ENCODE data around the gene DNAJC30. TPM values are rescaled to one million over a fixed set of nuclear protein-coding genes. Genes with fewer than 3 reads are reported as not detected.
A peak's percentile ranks its signal among the peaks of the same experiment; 100 is the strongest.
"Not testable (repeated sequence)": the region's sequence is repeated elsewhere in the genome, so short reads cannot be mapped to it uniquely, and the experiment has no call there.

The DNAJC30 gene
- total RNA-seq, 4 donors from 2014 or later = 3.4 to 6.1 (median 4.1) TPM

GRCh38 chr7:73668103-73668885 is 15.0 kb downstream of the DNAJC30 start:
- WGBS, 2 donors = 1 to 2% methylated on average over 20 to 52 of the region's 52 CpGs
- intact Hi-C loops (cut with DNase I; ENCODE audit: low total_unique reads) = no loop called here

DNA sequence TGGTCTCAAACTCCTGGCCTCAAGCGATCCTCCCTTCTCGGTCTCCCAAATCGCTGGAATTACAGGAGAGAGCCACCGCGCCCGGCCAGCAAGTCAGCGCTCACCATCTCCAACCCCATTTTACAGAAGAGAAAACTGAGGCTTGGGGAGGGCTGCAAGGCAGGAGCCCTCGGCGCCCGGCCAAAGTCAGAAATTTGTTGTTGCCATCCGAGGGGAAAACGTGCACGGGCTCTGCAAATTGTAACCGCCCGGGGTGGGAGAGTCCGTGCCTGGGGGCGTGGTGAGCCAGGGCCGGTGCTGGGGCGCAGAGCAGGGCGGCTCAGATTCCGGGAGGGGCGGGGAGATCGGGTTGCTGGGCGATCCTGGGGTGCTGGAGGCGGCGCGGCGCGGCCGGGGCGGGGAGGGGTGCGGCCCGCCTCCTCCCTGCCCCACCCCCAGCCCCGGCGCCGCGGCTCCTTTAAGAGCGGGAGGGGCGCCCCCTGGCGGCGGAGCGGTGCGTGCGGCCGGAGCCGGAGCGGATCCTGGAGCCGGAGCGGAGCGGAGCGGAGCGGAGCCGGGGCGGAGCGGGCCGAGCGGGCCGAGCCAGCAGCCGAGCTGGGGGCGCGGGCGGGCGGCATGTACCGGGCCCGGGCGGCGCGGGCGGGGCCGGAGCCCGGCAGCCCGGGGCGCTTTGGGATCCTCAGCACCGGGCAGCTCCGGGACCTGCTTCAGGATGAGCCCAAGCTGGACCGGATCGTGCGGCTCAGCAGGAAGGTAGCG is 15.7 kb downstream of the DNAJC30 start, which contains the start of gene VPS37D:
Gene VPS37D, plus strand, starts transcription at position 488 of the 759 bp plus-strand sequence. Its CDS starts 128 bp downstream, at position 616.
- TF ChIP-seq, protein P1, sequence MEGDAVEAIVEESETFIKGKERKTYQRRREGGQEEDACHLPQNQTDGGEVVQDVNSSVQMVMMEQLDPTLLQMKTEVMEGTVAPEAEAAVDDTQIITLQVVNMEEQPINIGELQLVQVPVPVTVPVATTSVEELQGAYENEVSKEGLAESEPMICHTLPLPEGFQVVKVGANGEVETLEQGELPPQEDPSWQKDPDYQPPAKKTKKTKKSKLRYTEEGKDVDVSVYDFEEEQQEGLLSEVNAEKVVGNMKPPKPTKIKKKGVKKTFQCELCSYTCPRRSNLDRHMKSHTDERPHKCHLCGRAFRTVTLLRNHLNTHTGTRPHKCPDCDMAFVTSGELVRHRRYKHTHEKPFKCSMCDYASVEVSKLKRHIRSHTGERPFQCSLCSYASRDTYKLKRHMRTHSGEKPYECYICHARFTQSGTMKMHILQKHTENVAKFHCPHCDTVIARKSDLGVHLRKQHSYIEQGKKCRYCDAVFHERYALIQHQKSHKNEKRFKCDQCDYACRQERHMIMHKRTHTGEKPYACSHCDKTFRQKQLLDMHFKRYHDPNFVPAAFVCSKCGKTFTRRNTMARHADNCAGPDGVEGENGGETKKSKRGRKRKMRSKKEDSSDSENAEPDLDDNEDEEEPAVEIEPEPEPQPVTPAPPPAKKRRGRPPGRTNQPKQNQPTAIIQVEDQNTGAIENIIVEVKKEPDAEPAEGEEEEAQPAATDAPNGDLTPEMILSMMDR (IDR thresholded peaks at IDR 0.05) = no peak
- no peak for TF ChIP-seq POLR2A (IDR thresholded peaks at IDR 0.05)
- H3K4me3 ChIP-seq (ENCODE audit: low read depth, poor library complexity, severe bottlenecking) = peak within 1 kb of the TSS; percentile 41
- intact Hi-C loops (cut with DNase I; ENCODE audit: low total_unique reads) = no loop called here
- peak; percentile 84 to 97 for DNase-seq (ENCODE audit: low spot score in 2 of 2)
- 3 to 4% methylated on average over 37 to 42 of the region's 79 CpGs for WGBS, 2 donors

More at GRCh38 chr7:73668103-73668885, 15.0 kb downstream of the DNAJC30 start:
- peak overlapping the region; percentile 41 for H3K4me3 ChIP-seq (ENCODE audit: low read depth, poor library complexity, severe bottlenecking)
- DNase-seq (ENCODE audit: low spot score in 2 of 2) = peak in 1 of 2 donors; percentile 84
- TF ChIP-seq POLR2A (IDR thresholded peaks at IDR 0.05) = no peak
- TF ChIP-seq, protein P1 (IDR thresholded peaks at IDR 0.05) = no peak

GRCh38 chr7:73663033-73663432 is 20.2 kb downstream of the DNAJC30 start:
- DNase-seq (ENCODE audit: low spot score in 2 of 2) = no peak
- intact Hi-C loops (cut with DNase I; ENCODE audit: low total_unique reads) = no loop called here
- no peak overlapping the region for H3K4me3 ChIP-seq (ENCODE audit: low read depth, poor library complexity, severe bottlenecking)
- TF ChIP-seq POLR2A (IDR thresholded peaks at IDR 0.05) = no peak

- H3K4me3 ChIP-seq (ENCODE audit: low read depth, poor library complexity, severe bottlenecking); DNase-seq (ENCODE audit: low spot score in 2 of 2); intact Hi-C loops (cut with DNase I; ENCODE audit: low total_unique reads): not testable (repeated sequence)
- WGBS, 2 donors = 35 to 36% methylated on average over 4 of the region's 4 CpGs
Observed at GRCh38 chr7:73660594-73660993, 22.7 kb downstream of the DNAJC30 start.

- intact Hi-C loops (cut with DNase I; ENCODE audit: low total_unique reads) = no loop called here
- TF ChIP-seq, protein P1 (IDR thresholded peaks at IDR 0.05) = no peak
- no peak for TF ChIP-seq POLR2A (IDR thresholded peaks at IDR 0.05)
- no peak for DNase-seq (ENCODE audit: low spot score in 2 of 2)
- WGBS, 2 donors = 63 to 68% methylated on average over 8 of the region's 8 CpGs
- no peak overlapping the region for H3K4me3 ChIP-seq (ENCODE audit: low read depth, poor library complexity, severe bottlenecking)
Observed at GRCh38 chr7:73659983-73660382, 23.3 kb downstream of the DNAJC30 start.

DNA sequence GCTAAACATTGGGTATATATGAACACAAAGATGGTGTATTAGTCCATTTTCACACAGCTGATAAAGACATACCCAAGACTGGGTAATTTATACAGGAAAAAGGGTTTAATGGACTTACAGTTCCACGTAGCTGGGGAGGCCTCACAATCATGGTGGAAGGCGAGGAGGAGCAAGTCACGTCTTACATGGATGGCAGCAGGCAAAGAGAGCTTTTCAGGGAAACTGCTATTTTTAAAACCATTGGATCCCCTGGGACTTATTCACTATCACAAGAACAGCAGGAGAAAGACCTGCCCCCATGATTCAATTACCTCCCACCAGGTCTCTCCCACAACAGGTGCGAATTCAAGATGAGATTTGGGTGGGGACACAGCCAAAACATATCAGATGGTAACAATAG is 27.9 kb downstream of the DNAJC30 start:
- intact Hi-C loops (cut with DNase I; ENCODE audit: low total_unique reads); H3K4me3 ChIP-seq (ENCODE audit: low read depth, poor library complexity, severe bottlenecking); DNase-seq (ENCODE audit: low spot score in 2 of 2): not testable (repeated sequence)
- WGBS, 2 donors = 80 to 84% methylated on average over 4 of the region's 4 CpGs

DNA sequence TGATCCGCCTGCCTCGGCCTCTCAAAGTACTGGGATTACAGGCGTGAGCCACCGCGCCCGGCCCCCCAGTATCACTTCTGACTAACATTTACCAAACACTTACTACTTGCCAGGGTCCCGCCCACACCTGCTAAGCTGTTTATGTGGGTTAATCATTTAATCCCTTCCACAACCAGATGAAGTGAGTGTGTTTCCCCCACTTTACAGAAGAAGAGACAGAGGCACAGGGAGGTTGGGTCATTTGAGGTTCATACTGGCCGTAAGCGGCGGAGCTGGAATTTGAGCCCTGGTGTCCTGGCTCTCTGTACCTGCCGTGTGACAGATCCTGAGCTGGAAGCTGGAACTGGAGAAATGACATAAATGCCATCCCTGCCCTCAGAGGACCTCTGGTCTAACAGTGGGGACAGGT is 30.7 kb downstream of the DNAJC30 start:
- DNase-seq (ENCODE audit: low spot score in 2 of 2) = no peak
- 82% methylated on average over 11 of the region's 11 CpGs for whole genome bisulfite sequencing, 2 donors
- intact Hi-C loops (cut with DNase I; ENCODE audit: low total_unique reads) = no loop called here
- no peak overlapping the region for H3K4me3 ChIP-seq (ENCODE audit: low read depth, poor library complexity, severe bottlenecking)
- TF ChIP-seq, protein P1 (IDR thresholded peaks at IDR 0.05) = no peak
- TF ChIP-seq POLR2A (IDR thresholded peaks at IDR 0.05) = no peak
